IPS DF 6.9 (cell line): ENCODE data around the gene CTXND2.
"Not testable (repeated sequence)": the region's sequence is repeated elsewhere in the genome, so short reads cannot be mapped to it uniquely, and the experiment has no call there.

ENCODE experiments used
- DNase-seq: peaks from one replicate; pipeline ENCODE4 v3.0.0-alpha.2; 2013; ENCODE audit warnings: low read depth, low spot score
- H3K27ac ChIP-seq: one replicate; pipeline ENCODE4 v1.5.1; 2013; ENCODE audit warnings: low read length, control low read depth
- H3K27me3 ChIP-seq: 2 replicates; pipeline ENCODE4 v1.6.1; 2013; ENCODE audit warnings: mild to moderate bottlenecking, low read length; ENCODE audit not compliant: control insufficient read depth, insufficient read depth
- H3K36me3 ChIP-seq: 2 replicates; pipeline ENCODE4 v1.6.1; 2013; ENCODE audit warnings: low read length; ENCODE audit not compliant: control insufficient read depth, insufficient read depth
- H3K4me1 ChIP-seq: 2 replicates; pipeline ENCODE4 v1.6.1; 2013; ENCODE audit warnings: low read length; ENCODE audit not compliant: control insufficient read depth, insufficient read depth
- H3K4me3 ChIP-seq: 2 replicates; pipeline ENCODE4 v1.5.1; 2013; ENCODE audit warnings: mild to moderate bottlenecking, low read length
- H3K9me3 ChIP-seq: 2 replicates; pipeline ENCODE4 v1.6.1; 2013; ENCODE audit warnings: low read length, inconsistent platforms; ENCODE audit not compliant: control insufficient read depth, insufficient read depth
- WGBS: extraction: QIAGEN DNeasy Blood & Tissue Kit; methylation state at CpG from one replicate; pipeline ENCODE4 v1.1.7; 2013; ENCODE audit warnings: mixed read lengths, missing lambda C conversion rate; ENCODE audit not compliant: insufficient read length, insufficient coverage; 5-methylcytosine and 5-hydroxymethylcytosine counted together

CTXND2 gene

GRCh38 chr1:150869683-150870082 is 17.3 kb upstream of the CTXND2 start:
- no peak overlapping the region for H3K4me3 ChIP-seq
- H3K27ac ChIP-seq, result no peak overlapping the region
- no peaks in the 10 kb centered on the region for H3K27me3 ChIP-seq
- DNase-seq, result no peak
- no peaks in the 10 kb centered on the region for H3K36me3 ChIP-seq
- H3K4me1 ChIP-seq, result no peaks in the 10 kb centered on the region
- no peaks in the 10 kb centered on the region for H3K9me3 ChIP-seq

GRCh38 chr1:150872572-150872971 is 14.4 kb upstream of the CTXND2 start:
- H3K4me3 ChIP-seq, result no peak overlapping the region
- no peak for DNase-seq
- H3K9me3 ChIP-seq, result no peaks in the 10 kb centered on the region
- no CpG with 5 or more reads among the region's 2 CpGs for WGBS
- no peaks in the 10 kb centered on the region for H3K27me3 ChIP-seq
- H3K4me1 ChIP-seq, result no peaks in the 10 kb centered on the region
- H3K27ac ChIP-seq, result no peak overlapping the region
- H3K36me3 ChIP-seq, result no peaks in the 10 kb centered on the region

- Histone ChIP-seq H3K27me3 (no peaks in the 10 kb centered on the region), H3K9me3 (no peaks in the 10 kb centered on the region), H3K27ac (no peak overlapping the region), H3K36me3 (no peaks in the 10 kb centered on the region), H3K4me3 (no peak overlapping the region), H3K4me1 (no peaks in the 10 kb centered on the region)
- no peak for DNase-seq
- whole genome bisulfite sequencing, result no CpG with 5 or more reads among the region's 2 CpGs
Observed at GRCh38 chr1:150873521-150873920, 13.4 kb upstream of the CTXND2 start.

GRCh38 chr1:150874455-150875196 is 12.3 kb upstream of the CTXND2 start:
- no peak for DNase-seq
- no CpG with 5 or more reads among the region's 7 CpGs for WGBS
- Histone ChIP-seq H3K36me3 (no peaks in the 10 kb centered on the region), H3K27ac (no peak overlapping the region), H3K9me3 (no peaks in the 10 kb centered on the region), H3K27me3 (no peaks in the 10 kb centered on the region), H3K4me1 (no peaks in the 10 kb centered on the region), H3K4me3 (no peak overlapping the region)

- H3K4me3 ChIP-seq, result peak overlapping the region; percentile 70; the same call in 1 of the 2 replicates
- H3K27me3 ChIP-seq, result no peaks in the 10 kb centered on the region
- H3K4me1 ChIP-seq, result no peaks in the 10 kb centered on the region
- 100% methylated on average over 2 of the region's 17 CpGs for WGBS
- H3K27ac ChIP-seq, result no peak overlapping the region
- DNase-seq, result no peak
- H3K36me3 ChIP-seq, result no peaks in the 10 kb centered on the region
- H3K9me3 ChIP-seq, result no peaks in the 10 kb centered on the region
Observed at GRCh38 chr1:150875197-150876118, 11.5 kb upstream of the CTXND2 start.

GRCh38 chr1:150876119-150876454 is 10.8 kb upstream of the CTXND2 start:
- Histone ChIP-seq H3K4me3 (peak overlapping the region; percentile 70), H3K9me3 (no peaks in the 10 kb centered on the region), H3K36me3 (no peaks in the 10 kb centered on the region), H3K27ac (no peak overlapping the region), H3K27me3 (no peaks in the 10 kb centered on the region), H3K4me1 (no peaks in the 10 kb centered on the region)
- peak; percentile 22 for DNase-seq
- no CpG with 5 or more reads among the region's 23 CpGs for WGBS

- H3K27ac ChIP-seq, H3K27me3 ChIP-seq, DNase-seq, H3K36me3 ChIP-seq, H3K9me3 ChIP-seq, H3K4me1 ChIP-seq, H3K4me3 ChIP-seq: not testable (repeated sequence)
- no CpG with 5 or more reads among the region's 2 CpGs for WGBS
Observed at GRCh38 chr1:150878931-150879330, 8.0 kb upstream of the CTXND2 start.

- Histone ChIP-seq H3K9me3 (no peaks in the 10 kb centered on the region), H3K4me1 (no peaks in the 10 kb centered on the region), H3K27me3 (no peaks in the 10 kb centered on the region), H3K27ac (no peak overlapping the region), H3K36me3 (no peaks in the 10 kb centered on the region), H3K4me3 (no peak overlapping the region)
- no peak for DNase-seq
- WGBS, result no CpG with 5 or more reads among the region's 2 CpGs
Observed at GRCh38 chr1:150881331-150882070, 5.4 kb upstream of the CTXND2 start.

GRCh38 chr1:150883121-150883520 is 3.8 kb upstream of the CTXND2 start:
- not testable (repeated sequence) for H3K4me1 ChIP-seq, H3K27ac ChIP-seq, H3K36me3 ChIP-seq, H3K4me3 ChIP-seq, H3K9me3 ChIP-seq, DNase-seq, H3K27me3 ChIP-seq
- WGBS, result no CpG with 5 or more reads among the region's 5 CpGs

- H3K9me3 ChIP-seq, result no peaks in the 10 kb centered on the region
- no peak for DNase-seq
- WGBS, result no CpG with 5 or more reads among the region's 8 CpGs
- no peak overlapping the region for H3K27ac ChIP-seq
- no peaks in the 10 kb centered on the region for H3K27me3 ChIP-seq
- H3K4me1 ChIP-seq, result no peaks in the 10 kb centered on the region
- H3K4me3 ChIP-seq, result no peak overlapping the region
- H3K36me3 ChIP-seq, result no peaks in the 10 kb centered on the region
Observed at GRCh38 chr1:150888727-150889126, 1.8 kb downstream of the CTXND2 start.
